Midbrain (tissue), 1 donor: ENCODE data around the gene HOXC13.
A peak's percentile ranks its signal among the peaks of the same experiment; 100 is the strongest.

Source experiments
- DNase-seq: peaks from one replicate; lab custom pipeline; 2025; lab: John Stamatoyannopoulos, UW

The HOXC13 gene

DNA sequence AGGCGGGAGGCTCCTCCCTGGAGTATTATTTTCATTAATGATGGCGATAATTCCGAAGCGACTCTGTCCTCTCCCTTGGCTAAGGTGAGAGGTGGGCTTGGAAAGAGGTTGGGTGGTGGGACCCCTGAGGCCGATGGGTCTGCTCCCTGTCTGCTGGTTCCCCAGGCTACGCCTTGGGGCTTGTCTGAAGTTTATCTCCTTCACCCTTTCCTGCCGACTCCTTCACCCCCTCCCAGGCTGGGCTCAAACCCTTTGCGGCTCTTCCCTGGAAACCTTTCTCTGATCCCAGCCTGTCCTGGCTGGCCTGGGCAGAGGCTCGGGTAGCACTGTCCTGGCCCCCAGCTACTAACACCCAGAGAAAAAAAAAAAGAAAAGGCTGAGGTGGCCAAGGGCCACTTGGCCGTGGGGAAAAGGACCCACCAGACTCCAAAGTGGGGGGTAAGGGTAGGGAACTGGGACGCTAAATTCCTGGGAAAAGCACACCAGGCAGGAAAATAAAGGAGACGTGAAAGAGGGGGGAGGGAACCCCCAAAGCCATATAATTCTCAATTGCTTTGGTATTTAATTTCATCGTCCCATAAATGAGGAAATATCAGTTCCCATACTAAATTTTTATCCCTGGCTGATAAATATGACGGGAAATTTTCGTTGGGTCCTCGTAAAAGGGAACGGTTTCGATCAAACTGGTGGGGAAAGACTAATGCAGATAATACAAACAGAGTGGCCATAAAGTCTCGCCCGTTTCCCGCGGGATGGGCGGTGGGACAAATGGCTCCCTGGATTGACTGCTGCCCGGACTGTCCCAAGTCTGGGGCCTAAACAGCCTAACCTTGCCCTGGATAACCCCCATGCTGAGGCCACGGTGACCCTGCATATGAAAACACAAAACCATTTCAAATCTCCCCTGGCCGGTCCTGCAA is 44.3 kb downstream of the HOXC13 start:
- no peak for DNase-seq

GRCh38 chr12:53983568-53983949 is 44.9 kb downstream of the HOXC13 start:
- no peak for DNase-seq

DNA sequence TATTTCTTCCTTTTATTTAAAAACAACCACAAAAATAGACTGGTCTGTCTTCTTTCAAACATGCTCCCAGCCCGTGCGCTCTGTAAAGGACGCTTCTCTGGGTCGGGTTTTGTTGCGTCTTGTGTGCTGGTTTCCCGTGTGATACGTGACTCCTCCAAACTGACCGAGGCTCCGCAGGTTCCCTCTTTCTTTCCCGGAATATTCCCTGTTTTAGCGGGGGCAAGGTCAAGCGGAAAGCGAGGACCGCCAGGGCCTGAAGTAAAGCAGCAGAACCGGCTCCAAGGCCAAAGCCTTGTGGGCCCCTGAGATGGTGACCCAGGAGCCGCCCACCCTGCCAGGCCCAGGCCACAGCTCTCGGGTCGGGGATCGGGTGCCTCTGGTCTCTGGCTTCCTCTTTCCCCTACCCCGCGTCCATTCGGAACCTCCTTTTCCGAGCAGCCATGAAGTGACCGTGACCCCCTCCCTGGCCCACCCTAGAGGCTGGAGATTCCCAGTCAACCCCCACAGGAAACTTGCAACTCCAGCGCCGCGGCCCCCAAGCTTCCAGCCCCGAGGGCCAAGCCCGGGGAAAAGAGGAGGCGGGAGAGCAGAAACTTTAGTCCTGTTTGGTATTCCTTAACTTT is 45.4 kb downstream of the HOXC13 start:
- no peak for DNase-seq

DNA sequence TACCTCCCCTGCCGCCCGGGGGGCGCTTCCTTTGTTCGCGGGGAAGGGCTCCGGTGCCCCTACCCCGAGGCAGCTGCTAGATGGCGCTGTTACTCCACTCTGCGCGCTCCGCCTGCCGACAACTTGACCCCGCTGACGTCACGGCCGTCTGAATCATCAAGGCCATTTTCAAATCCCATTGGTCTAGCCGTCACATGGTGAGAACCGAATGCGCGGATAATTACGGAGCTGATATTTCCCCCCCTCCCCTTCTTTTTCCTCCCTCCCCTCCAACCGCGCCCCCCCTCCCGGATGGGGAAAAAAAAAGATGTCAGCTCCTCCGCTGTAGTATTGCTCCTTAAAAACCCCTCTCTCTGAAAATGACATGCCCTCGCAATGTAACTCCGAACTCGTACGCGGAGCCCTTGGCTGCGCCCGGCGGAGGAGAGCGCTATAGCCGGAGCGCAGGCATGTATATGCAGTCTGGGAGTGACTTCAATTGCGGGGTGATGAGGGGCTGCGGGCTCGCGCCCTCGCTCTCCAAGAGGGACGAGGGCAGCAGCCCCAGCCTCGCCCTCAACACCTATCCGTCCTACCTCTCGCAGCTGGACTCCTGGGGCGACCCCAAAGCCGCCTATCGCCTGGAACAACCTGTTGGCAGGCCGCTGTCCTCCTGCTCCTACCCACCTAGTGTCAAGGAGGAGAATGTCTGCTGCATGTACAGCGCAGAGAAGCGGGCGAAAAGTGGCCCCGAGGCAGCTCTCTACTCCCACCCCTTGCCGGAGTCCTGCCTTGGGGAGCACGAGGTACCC is 46.5 kb downstream of the HOXC13 start, which contains the start of gene HOXC10:
Gene HOXC10, plus strand, starts transcription at position 246 of the 791 bp plus-strand sequence. Its CDS starts 114 bp downstream, at position 360.
- DNase-seq = peak; percentile 13

- DNase-seq = no peak
Measured at GRCh38 chr12:53985692-53985993, 47.0 kb downstream of the HOXC13 start.

- DNase-seq = no peak
Measured at GRCh38 chr12:53985994-53986685, 47.5 kb downstream of the HOXC13 start.

DNA sequence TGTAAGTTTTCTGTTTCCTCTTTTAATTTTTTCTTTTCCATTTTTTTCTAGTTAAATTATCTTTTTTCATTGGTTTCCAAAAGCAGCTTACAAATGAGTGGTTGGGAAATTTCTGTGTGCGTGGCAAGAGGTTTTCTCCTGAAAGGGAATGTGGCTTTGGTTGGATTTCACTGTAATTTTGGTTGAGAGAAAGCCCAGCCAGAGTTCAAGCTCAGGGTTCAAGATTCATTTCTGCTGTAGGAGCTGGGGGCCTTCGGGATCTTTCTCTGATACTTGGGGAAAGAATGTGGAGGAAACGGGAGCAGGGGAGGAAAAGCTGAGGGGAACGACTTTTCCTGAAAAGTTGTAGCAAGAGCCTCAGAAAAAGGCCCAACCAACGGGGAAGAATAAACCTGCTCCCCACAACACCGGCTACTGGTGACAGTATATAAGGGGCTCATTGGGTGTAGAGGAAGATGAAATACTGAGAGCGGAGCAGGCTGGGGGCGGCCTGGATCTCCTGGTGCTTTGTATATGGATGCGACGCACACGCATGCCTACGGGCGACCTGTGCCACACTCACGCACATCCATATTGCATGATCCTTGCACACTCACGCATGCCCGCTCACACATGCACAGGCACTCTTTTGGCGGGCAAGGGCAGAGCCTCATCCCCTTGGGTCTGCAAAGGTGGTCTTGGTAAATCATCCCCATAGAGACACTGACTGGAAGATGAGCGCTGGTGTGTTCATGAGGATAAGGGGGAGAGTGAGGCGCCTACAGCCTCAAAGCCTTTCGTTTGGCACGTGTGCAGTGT is 48.3 kb downstream of the HOXC13 start:
- no peak for DNase-seq

- DNase-seq = no peak
Measured at GRCh38 chr12:53987787-53988230, 49.2 kb downstream of the HOXC13 start.

DNA sequence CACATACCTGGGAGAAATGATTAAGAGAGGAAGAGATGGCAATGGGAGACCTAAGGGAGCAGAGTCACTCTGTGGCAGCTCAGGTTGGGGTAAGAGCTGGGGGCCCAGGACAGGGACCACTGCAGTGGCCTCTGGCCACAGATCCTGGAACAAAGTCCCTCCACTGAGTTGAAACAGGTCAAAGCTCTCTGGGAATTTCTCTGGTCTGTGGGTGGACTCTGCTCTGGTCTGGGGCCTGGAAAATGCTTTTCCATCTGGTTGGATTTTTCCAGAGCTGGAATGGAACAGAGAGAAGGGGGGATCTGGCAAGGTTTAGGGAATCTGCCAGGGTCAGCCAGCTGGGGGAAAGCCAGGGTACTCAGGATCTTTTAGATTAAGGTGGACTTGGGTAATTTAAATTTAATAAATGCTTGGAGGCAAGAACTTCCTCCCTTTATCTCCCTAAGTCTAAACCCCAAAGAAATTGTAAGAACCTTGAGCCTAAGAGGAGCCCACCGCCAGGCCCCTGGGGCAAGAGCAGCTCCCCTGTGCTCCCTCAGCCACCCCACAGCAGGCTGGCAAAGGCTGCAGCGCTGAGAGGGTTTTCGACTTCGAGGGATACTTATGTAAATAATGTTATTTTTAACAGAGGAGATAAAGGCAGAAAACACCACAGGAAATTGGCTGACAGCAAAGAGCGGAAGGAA is 50.1 kb downstream of the HOXC13 start:
- no peak for DNase-seq

DNA sequence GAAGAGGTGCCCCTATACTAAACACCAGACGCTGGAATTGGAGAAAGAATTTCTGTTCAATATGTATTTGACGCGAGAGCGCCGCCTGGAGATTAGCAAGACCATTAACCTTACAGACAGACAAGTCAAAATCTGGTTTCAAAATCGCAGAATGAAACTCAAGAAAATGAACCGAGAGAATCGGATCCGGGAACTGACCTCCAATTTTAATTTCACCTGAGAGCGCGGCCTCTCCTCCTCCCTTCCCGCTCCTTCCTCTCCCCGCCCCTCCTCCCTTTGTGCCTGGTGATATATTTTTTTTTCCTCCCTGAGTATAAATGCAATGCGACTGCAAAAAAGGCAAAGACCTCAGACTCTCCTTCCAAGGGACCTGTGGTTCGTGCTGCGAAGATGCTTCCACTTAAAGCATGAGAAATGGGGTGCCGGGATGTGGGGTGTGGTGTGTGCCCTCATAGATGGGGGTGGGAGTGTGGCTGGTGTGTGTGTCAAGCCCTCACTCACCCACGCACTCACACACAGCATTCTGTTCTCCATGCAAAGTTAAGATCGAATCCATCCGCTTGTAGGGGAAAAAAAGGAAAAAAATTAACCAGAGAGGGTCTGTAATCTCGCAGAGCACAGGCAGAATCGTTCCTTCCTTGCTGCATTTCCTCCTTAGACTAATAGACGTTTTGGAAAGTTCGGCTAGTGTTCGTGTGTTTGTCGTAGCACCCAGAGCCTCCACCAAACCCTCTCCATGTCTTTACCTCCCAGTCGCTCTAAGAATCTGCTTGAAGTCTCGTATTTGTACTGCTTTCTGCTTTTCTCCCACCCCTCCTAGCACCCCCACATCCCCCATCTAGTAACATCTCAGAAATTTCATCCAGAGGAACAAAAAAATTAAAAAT is 50.8 kb downstream of the HOXC13 start:
- DNase-seq = peak; percentile 17

DNA sequence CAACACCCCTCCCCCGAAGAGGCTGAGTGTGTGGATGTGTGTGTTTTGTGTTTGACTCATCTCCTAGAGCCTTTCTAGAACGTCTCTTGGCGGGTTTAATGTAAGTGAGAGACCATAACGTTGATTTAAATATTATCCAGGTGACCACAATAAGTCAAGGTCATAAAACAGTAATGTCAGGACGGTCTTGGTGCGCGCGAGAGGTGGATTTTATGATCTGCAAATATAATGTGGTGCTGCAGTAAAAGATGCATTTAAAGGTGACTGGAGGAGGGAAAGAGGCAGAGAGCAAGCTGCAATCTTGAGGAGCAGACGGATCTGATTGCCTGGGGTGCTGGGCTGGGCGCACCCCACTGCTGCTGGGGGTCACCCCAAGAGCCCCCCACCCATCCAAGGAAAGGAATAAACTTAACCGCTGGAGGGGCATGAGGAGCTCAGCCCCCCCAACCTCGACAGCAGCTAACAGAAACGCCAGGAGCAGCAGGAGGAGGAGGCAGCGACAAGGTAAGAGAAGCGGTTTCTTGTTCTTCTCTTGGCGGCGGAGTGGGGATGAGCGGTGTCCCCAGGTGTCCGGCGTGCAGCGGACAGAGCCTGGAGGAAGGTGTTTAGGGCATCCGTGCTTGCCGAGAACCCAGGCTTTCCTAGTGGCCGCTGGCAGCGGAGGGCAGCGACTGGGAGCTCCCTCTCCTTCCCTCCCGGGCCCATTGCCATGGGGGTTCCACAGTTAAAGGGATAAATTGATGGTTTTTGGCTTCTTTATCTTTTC is 51.9 kb downstream of the HOXC13 start:
- no peak for DNase-seq

- no peak for DNase-seq
Measured at GRCh38 chr12:53991077-53991460, 52.4 kb downstream of the HOXC13 start.

DNA sequence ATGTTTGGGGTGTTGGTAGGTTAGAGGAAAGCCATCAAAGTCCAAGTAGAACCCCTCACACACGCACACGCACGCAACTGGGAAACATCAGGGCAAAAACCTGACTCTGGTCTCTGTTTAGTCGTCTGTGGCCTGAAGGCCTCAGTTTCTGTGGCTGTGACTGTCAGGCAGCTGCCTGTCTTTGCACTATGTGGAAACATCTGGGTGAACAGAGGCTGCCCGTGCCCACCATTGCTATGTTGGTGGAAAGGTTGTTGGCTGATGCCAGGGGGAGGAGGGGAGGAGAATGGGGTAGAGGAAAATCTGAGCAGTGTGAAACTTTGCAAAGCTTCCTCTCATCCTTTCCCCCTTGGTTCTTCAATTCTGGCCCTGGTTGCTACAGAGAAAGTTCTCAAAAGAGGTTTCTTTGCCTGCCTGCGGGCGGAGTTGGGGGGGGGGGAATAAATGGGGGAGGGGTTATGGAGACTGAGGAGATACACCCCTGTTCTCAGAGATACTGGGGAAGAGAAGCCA is 53.8 kb downstream of the HOXC13 start:
- no peak for DNase-seq

DNA sequence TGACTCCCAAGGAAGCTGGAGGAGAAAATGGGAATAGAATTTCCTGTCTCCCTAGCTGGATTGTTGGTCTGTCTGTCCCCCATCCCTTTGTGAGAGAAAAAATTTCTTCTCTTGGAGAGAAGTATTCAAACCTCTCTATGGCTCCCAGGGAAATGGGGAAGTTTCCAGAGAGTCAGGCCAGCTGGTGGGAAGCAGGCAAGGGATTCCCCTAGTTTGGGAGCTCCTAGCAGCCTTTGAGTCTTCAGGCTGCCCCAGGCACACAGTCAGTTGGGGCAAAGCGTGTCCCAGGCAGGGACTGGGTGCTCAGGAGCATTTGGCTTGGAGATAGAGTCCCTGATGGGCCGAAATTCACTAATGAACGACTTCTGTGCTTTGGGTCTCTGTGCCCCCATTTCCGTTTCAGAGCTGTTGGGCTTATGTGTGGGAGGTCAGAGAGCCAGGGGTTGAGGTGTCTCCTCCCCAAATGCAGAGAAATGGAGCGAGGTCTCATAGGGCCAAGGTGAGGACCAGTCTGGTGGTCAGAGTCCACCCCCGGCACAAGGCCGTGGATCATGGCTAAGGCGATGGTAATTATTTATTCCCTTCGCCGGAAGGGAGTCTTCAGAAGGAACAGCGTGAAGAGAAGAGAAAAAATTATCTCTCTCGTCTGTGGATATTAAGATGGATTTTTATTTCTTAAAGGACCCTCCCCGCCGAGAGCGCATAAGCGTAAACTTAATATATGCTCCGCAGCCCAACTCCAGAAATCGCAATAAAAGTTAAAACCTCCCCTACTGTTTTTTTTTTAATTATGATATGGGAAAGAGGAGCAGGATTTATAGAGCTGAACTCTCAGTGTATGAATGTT is 54.8 kb downstream of the HOXC13 start:
- no peak for DNase-seq

- DNase-seq = no peak
Measured at GRCh38 chr12:53994009-53994263, 55.3 kb downstream of the HOXC13 start.

DNA sequence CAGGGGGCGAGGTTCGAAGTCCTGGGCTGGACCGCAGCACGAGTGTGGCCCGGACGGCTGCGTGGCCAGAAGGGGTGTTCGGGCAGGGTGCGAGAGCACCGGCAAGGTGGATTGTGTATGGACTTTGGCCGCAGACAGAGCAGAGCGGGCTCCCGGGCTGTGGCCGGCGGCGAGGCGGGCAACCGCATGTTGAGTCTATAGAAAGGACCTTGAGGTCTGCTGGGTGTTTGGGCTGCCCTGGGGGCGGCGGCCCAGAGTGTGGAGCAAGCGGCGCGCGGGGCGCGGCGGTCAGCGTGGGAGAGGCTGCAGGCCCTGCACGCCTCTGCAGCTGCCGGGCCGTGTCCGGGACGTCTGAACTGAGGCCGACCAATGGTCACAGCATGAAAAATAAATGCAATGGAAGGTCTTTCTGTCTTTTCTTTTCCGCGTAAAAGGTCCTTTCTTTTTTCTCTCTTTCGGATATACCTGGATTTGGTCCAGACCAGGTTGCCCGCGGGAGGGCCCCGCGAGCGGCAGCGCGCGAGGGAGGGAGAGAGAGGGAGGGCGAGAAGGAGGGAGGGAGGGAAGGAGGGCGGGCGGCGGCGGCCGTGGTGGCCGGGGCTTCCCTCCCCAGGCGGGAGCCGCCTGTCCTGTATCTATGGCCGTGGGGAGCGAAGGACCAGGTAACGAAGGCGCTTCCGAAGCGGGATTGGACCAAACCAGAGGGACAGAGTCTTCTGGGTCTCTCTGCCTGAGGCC is 55.8 kb downstream of the HOXC13 start:
- DNase-seq = no peak

- DNase-seq = no peak
Measured at GRCh38 chr12:53995002-53995377, 56.4 kb downstream of the HOXC13 start.
